GM23338 (cell line): ENCODE measurements around the gene SLC27A3. TPM values are rescaled to one million over a fixed set of nuclear protein-coding genes. Genes with fewer than 3 reads are reported as not detected.

ENCODE experiments used
- ATAC-seq: fragments of 200-7000 bp; cut with Tn5 transposase; 3 replicates; pipeline ENCODE4 v1.9.1; 2020
- DNase-seq: peaks from one replicate; pipeline ENCODE4 v3.0.0-alpha.2; 2015; ENCODE audit warnings: low spot score
- H2AFZ ChIP-seq: fragments of 200-600 bp; sonication (generic); 2 replicates; pipeline ENCODE4 v1.8.0; 2016; ENCODE audit warnings: antibody characterized with exemption, mild to moderate bottlenecking, moderate library complexity
- H3F3A ChIP-seq: fragments of 200-600 bp; sonication (generic); replicated peaks from 2 replicates; pipeline ENCODE4 v1.8.0; 2017; ENCODE audit warnings: antibody characterized with exemption, mixed run types, low read depth
- H3K27ac ChIP-seq: fragments of 200-600 bp; sonication (generic); 2 replicates; pipeline ENCODE4 v1.6.1; 2016; ENCODE audit warnings: low read depth
- H3K27me3 ChIP-seq: fragments of 200-600 bp; sonication (generic); 2 replicates; pipeline ENCODE4 v1.8.0; 2016; ENCODE audit warnings: mild to moderate bottlenecking, mixed run types, moderate library complexity; ENCODE audit not compliant: insufficient read depth
- H3K36me3 ChIP-seq: fragments of 200-600 bp; sonication (generic); 2 replicates; pipeline ENCODE4 v1.8.0; 2016; ENCODE audit warnings: mild to moderate bottlenecking; ENCODE audit not compliant: insufficient read depth
- H3K4me1 ChIP-seq: fragments of 200-600 bp; sonication (generic); 2 replicates; pipeline ENCODE4 v1.8.0; 2016; ENCODE audit warnings: mild to moderate bottlenecking, moderate library complexity; ENCODE audit not compliant: insufficient read depth
- H3K4me2 ChIP-seq: fragments of 200-600 bp; sonication (generic); 2 replicates; pipeline ENCODE4 v1.7.1; 2017; ENCODE audit warnings: mixed run types
- H3K4me3 ChIP-seq: fragments of 200-600 bp; sonication (generic); 2 replicates; pipeline ENCODE4 v1.6.1; 2016; ENCODE audit warnings: mixed run types
- H3K79me2 ChIP-seq: fragments of 200-600 bp; sonication (generic); replicated peaks from 2 replicates; pipeline ENCODE4 v1.8.0; 2017; ENCODE audit warnings: mild to moderate bottlenecking; ENCODE audit not compliant: insufficient read depth
- H3K9me2 ChIP-seq: fragments of 200-600 bp; sonication (generic); 2 replicates; pipeline ENCODE4 v1.8.0; 2017; ENCODE audit not compliant: insufficient read depth
- H4K20me1 ChIP-seq: fragments of 200-600 bp; sonication (generic); replicated peaks from 2 replicates; pipeline ENCODE4 v1.8.0; 2017; ENCODE audit warnings: mild to moderate bottlenecking; ENCODE audit not compliant: insufficient read depth
- H3K27ac Mint-ChIP-seq: 2 replicates; pipeline ENCODE4 v1.8.0; 2020; ENCODE audit warnings: inconsistent platforms, mild to moderate bottlenecking, moderate library complexity, mixed read lengths
- H3K27me3 Mint-ChIP-seq: 3 replicates; pipeline ENCODE4 v1.8.0; 2022; ENCODE audit warnings: low read depth, mild to moderate bottlenecking, moderate library complexity, mixed read lengths, inconsistent platforms; ENCODE audit not compliant: insufficient read depth, poor library complexity
- H3K36me3 Mint-ChIP-seq: 3 replicates; pipeline ENCODE4 v1.8.0; 2021; ENCODE audit warnings: low read depth, mild to moderate bottlenecking, inconsistent platforms, moderate library complexity, mixed read lengths
- H3K4me1 Mint-ChIP-seq: 3 replicates; pipeline ENCODE4 v1.8.0; 2020; ENCODE audit warnings: mild to moderate bottlenecking, inconsistent platforms, mixed read lengths
- H3K4me3 Mint-ChIP-seq: 3 replicates; pipeline ENCODE4 v1.8.0; 2021; ENCODE audit warnings: moderate library complexity, mild to moderate bottlenecking, inconsistent platforms, mixed read lengths
- H3K9me3 Mint-ChIP-seq: 3 replicates; pipeline ENCODE4 v1.8.0; 2020; ENCODE audit warnings: moderate library complexity, mild to moderate bottlenecking, inconsistent platforms, mixed read lengths
- CREB1 ChIP-seq: fragments of 250-450 bp; sonication (Bioruptor Pico); IDR thresholded peaks from 2 replicates; pipeline ENCODE4 v1.5.0; 2020; ENCODE audit warnings: low read depth, mild to moderate bottlenecking, moderate library complexity
- CTCF ChIP-seq, 2 experiments: fragments of 200-600 bp in 1 of 2; sonication (generic) in 1 of 2; conservative IDR thresholded peaks; 2 replicates each; pipeline versions ENCODE4 v1.5.1 to v1.6.1; 2016 to 2017; ENCODE audit warnings: antibody characterized with exemption in 2 of 2, low read depth in 2 of 2, mild to moderate bottlenecking in 2 of 2, moderate library complexity in 1 of 2
- ETS1 ChIP-seq: IDR thresholded peaks from 2 replicates; pipeline ENCODE4 v1.6.1; 2016; ENCODE audit warnings: antibody characterized with exemption
- EZH2 ChIP-seq: fragments of 200-600 bp; sonication (generic); IDR thresholded peaks from one replicate; pipeline ENCODE4 v1.8.0; 2017; ENCODE audit warnings: antibody characterized with exemption, mild to moderate bottlenecking, low read depth; ENCODE audit not compliant: unreplicated experiment
- EZH2phosphoT487 ChIP-seq: fragments of 200-600 bp; sonication (generic); IDR thresholded peaks from one replicate; pipeline ENCODE4 v1.8.1; 2018; ENCODE audit warnings: antibody characterized with exemption; ENCODE audit not compliant: unreplicated experiment
- JUNB ChIP-seq: IDR thresholded peaks from one replicate; pipeline ENCODE4 v1.6.1; 2016; ENCODE audit warnings: antibody characterized with exemption; ENCODE audit not compliant: unreplicated experiment
- NANOG ChIP-seq: IDR thresholded peaks from 2 replicates; pipeline ENCODE4 v1.6.1; 2016; ENCODE audit warnings: antibody characterized with exemption, borderline replicate concordance
- POLR2AphosphoS5 ChIP-seq: IDR thresholded peaks from 2 replicates; pipeline ENCODE4 v1.6.1; 2016; ENCODE audit warnings: antibody characterized with exemption, low read depth
- STAT1 ChIP-seq: IDR thresholded peaks from one replicate; pipeline ENCODE4 v1.6.1; 2016; ENCODE audit warnings: antibody characterized with exemption; ENCODE audit not compliant: unreplicated experiment
- ZNF114 ChIP-seq: fragments of 250-450 bp; sonication (Bioruptor Pico); IDR thresholded peaks from 2 replicates; pipeline ENCODE4 v1.5.0; 2020; ENCODE audit warnings: mild to moderate bottlenecking, moderate library complexity
- ZNF331 ChIP-seq: fragments of 250-450 bp; sonication (Bioruptor Pico); IDR thresholded peaks from 2 replicates; pipeline ENCODE4 v1.5.0; 2020; ENCODE audit warnings: low read depth, mild to moderate bottlenecking, moderate library complexity
- polyA plus RNA-seq: library from polyadenylated mRNA; unstranded; fragments of >200 nt; fragmentation: Nextera tagmentation; extraction: Ambion mirVana; gene quantifications from 2 replicates; pipeline ENCODE4 v1.2.1, GENCODE V29; 2016
- total RNA-seq: library from RNA; depleted of rRNA; stranded (reverse); fragments of >200 nt; shearing (Covaris generic); gene quantifications from 2 replicates; pipeline ENCODE4 v1.2.3, GENCODE V29; 2014
- TF ChIP-seq, protein P1 (sequence below): fragments of 250-450 bp; sonication (Bioruptor Pico); IDR thresholded peaks from 2 replicates; pipeline ENCODE4 v1.5.0; 2020; ENCODE audit warnings: mild to moderate bottlenecking, moderate library complexity
- TF ChIP-seq, protein P2 (sequence below): IDR thresholded peaks from one replicate; pipeline ENCODE4 v1.6.1; 2018; ENCODE audit warnings: antibody characterized with exemption; ENCODE audit not compliant: unreplicated experiment

The SLC27A3 gene
- total and polyA plus RNA-seq, 2 experiments from 2014 or later, result 24.2 to 26.3 TPM

DNA sequence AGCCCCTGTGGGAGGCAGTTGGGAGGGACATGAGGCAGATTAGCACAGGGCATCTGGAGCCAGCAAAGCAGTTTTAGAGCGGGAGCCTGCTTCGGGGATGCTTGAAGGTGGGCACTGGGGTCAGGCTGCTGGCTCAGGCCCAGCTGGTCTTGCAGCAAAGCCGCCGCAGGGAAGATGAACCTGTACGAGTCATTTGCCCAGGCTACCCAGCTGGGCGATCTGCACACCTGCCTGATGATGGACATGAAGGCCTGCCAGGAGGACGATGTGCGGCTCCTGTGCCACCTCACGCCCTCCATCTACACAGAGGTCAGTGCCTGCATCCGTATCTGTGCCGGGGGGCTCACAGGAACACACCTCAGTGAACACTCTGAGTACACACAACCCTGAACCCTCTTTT is 7.7 kb upstream of the SLC27A3 start:
- Mint-ChIP-seq H3K4me3 (no peak overlapping the region), H3K27ac (no peak overlapping the region), H3K27me3 (peaks cover 13% of the 10 kb centered on the region), H3K4me1 (peaks cover 21% of the 10 kb centered on the region), H3K36me3 (peaks cover 90% of the 10 kb centered on the region), H3K9me3 (no peaks in the 10 kb centered on the region)
- peaks cover 3% of the 10 kb centered on the region for H4K20me1 ChIP-seq
- H3K4me2 ChIP-seq, result no peak overlapping the region
- no peaks in the 10 kb centered on the region for H3K27me3 ChIP-seq
- peaks cover 7% of the 10 kb centered on the region; the same call in 1 of the 2 replicates for H3K4me1 ChIP-seq
- no peaks in the 10 kb centered on the region for H3K79me2 ChIP-seq
- no peak for ATAC-seq
- no peak overlapping the region for H2AFZ ChIP-seq
- H3K4me3 ChIP-seq, result no peak overlapping the region
- no peaks in the 10 kb centered on the region for H3K9me2 ChIP-seq
- DNase-seq, result no peak
- TF ChIP-seq STAT1 (no peak), ETS1 (no peak), CREB1 (CRISPR knock-in tag) (no peak), NANOG (no peak), ZNF114 (no peak), EZH2 (no peak), EZH2phosphoT487 (no peak), CTCF (conservative IDR thresholded peaks at IDR 0.05; ENCODE audit: low read depth in 2 of 2) (no peak), ZNF331 (CRISPR knock-in tag) (no peak), JUNB (no peak), POLR2AphosphoS5 (no peak)
- TF ChIP-seq, protein P1, sequence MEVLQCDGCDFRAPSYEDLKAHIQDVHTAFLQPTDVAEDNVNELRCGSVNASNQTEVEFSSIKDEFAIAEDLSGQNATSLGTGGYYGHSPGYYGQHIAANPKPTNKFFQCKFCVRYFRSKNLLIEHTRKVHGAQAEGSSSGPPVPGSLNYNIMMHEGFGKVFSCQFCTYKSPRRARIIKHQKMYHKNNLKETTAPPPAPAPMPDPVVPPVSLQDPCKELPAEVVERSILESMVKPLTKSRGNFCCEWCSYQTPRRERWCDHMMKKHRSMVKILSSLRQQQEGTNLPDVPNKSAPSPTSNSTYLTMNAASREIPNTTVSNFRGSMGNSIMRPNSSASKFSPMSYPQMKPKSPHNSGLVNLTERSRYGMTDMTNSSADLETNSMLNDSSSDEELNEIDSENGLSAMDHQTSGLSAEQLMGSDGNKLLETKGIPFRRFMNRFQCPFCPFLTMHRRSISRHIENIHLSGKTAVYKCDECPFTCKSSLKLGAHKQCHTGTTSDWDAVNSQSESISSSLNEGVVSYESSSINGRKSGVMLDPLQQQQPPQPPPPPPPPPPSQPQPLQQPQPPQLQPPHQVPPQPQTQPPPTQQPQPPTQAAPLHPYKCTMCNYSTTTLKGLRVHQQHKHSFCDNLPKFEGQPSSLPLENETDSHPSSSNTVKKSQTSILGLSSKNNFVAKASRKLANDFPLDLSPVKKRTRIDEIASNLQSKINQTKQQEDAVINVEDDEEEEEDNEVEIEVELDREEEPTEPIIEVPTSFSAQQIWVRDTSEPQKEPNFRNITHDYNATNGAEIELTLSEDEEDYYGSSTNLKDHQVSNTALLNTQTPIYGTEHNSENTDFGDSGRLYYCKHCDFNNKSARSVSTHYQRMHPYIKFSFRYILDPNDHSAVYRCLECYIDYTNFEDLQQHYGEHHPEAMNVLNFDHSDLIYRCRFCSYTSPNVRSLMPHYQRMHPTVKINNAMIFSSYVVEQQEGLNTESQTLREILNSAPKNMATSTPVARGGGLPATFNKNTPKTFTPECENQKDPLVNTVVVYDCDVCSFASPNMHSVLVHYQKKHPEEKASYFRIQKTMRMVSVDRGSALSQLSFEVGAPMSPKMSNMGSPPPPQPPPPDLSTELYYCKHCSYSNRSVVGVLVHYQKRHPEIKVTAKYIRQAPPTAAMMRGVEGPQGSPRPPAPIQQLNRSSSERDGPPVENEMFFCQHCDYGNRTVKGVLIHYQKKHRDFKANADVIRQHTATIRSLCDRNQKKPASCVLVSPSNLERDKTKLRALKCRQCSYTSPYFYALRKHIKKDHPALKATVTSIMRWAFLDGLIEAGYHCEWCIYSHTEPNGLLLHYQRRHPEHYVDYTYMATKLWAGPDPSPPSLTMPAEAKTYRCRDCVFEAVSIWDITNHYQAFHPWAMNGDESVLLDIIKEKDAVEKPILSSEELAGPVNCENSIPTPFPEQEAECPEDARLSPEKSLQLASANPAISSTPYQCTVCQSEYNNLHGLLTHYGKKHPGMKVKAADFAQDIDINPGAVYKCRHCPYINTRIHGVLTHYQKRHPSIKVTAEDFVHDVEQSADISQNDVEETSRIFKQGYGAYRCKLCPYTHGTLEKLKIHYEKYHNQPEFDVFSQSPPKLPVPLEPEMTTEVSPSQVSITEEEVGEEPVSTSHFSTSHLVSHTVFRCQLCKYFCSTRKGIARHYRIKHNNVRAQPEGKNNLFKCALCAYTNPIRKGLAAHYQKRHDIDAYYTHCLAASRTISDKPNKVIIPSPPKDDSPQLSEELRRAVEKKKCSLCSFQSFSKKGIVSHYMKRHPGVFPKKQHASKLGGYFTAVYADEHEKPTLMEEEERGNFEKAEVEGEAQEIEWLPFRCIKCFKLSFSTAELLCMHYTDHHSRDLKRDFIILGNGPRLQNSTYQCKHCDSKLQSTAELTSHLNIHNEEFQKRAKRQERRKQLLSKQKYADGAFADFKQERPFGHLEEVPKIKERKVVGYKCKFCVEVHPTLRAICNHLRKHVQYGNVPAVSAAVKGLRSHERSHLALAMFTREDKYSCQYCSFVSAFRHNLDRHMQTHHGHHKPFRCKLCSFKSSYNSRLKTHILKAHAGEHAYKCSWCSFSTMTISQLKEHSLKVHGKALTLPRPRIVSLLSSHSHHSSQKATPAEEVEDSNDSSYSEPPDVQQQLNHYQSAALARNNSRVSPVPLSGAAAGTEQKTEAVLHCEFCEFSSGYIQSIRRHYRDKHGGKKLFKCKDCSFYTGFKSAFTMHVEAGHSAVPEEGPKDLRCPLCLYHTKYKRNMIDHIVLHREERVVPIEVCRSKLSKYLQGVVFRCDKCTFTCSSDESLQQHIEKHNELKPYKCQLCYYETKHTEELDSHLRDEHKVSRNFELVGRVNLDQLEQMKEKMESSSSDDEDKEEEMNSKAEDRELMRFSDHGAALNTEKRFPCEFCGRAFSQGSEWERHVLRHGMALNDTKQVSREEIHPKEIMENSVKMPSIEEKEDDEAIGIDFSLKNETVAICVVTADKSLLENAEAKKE (CRISPR knock-in tag), result no peak
- TF ChIP-seq, protein P2, sequence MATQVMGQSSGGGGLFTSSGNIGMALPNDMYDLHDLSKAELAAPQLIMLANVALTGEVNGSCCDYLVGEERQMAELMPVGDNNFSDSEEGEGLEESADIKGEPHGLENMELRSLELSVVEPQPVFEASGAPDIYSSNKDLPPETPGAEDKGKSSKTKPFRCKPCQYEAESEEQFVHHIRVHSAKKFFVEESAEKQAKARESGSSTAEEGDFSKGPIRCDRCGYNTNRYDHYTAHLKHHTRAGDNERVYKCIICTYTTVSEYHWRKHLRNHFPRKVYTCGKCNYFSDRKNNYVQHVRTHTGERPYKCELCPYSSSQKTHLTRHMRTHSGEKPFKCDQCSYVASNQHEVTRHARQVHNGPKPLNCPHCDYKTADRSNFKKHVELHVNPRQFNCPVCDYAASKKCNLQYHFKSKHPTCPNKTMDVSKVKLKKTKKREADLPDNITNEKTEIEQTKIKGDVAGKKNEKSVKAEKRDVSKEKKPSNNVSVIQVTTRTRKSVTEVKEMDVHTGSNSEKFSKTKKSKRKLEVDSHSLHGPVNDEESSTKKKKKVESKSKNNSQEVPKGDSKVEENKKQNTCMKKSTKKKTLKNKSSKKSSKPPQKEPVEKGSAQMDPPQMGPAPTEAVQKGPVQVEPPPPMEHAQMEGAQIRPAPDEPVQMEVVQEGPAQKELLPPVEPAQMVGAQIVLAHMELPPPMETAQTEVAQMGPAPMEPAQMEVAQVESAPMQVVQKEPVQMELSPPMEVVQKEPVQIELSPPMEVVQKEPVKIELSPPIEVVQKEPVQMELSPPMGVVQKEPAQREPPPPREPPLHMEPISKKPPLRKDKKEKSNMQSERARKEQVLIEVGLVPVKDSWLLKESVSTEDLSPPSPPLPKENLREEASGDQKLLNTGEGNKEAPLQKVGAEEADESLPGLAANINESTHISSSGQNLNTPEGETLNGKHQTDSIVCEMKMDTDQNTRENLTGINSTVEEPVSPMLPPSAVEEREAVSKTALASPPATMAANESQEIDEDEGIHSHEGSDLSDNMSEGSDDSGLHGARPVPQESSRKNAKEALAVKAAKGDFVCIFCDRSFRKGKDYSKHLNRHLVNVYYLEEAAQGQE, result no peak
- peaks cover 37% of the 10 kb centered on the region for H3K36me3 ChIP-seq
- H3F3A ChIP-seq, result peaks cover 5% of the 10 kb centered on the region
- H3K27ac ChIP-seq, result no peak overlapping the region; the same call in 1 of the 2 replicates
